Activated T-helper 2 cell treated with anti-CD3 and anti-CD28 coated beads, Interferon-gamma antibody, Interleukin-2, Interleukin-4, amounts not matched to agents 10 μg/mL and 5 μg/mL and 100 μg/mL, durations not matched to agents 14 hours and 24 hours and 36 hours (primary cell): ENCODE measurements around the gene PMM2. TPM values are rescaled to one million over a fixed set of nuclear protein-coding genes. Genes with fewer than 3 reads are reported as not detected.

ENCODE experiments used
- DNase-seq: peaks from one replicate; pipeline ENCODE4 v3.0.0; 2021; ENCODE audit warnings: low spot score
- H3K27ac Mint-ChIP-seq: one replicate; pipeline ENCODE4 v1.8.0; 2021; ENCODE audit warnings: mixed read lengths
- H3K27me3 Mint-ChIP-seq: one replicate; pipeline ENCODE4 v1.8.0; 2021; ENCODE audit warnings: low read depth, mixed read lengths
- H3K36me3 Mint-ChIP-seq: one replicate; pipeline ENCODE4 v1.8.0; 2021; ENCODE audit warnings: low read depth, mixed read lengths
- H3K4me1 Mint-ChIP-seq: one replicate; pipeline ENCODE4 v1.8.0; 2021; ENCODE audit warnings: low read depth, mixed read lengths
- H3K4me3 Mint-ChIP-seq: one replicate; pipeline ENCODE4 v1.8.0; 2021; ENCODE audit warnings: low read depth, mild to moderate bottlenecking, moderate library complexity, mixed read lengths
- H3K9me3 Mint-ChIP-seq: one replicate; pipeline ENCODE4 v1.8.0; 2021; ENCODE audit warnings: mixed read lengths
- intact Hi-C: fragments of 100-400 bp; cut with micrococcal nuclease; formaldehyde crosslinking; loops from one replicate; pipeline ENCODE4 v1.15.1; 2023
- total RNA-seq: library from RNA; stranded (reverse); gene quantifications from 2 replicates; pipeline ENCODE4 v1.2.3, GENCODE V29; 2022

The PMM2 gene
- total RNA-seq, 1 donor from 2014 or later: 67.6 TPM

GRCh38 chr16:8886593-8887430 lies 89.2 kb downstream of the PMM2 start:
- Mint-ChIP-seq H3K4me3 (no peak overlapping the region), H3K9me3 (no peaks in the 10 kb centered on the region), H3K27me3 (no peaks in the 10 kb centered on the region), H3K27ac (no peak overlapping the region), H3K4me1 (no peaks in the 10 kb centered on the region), H3K36me3 (peaks cover 22% of the 10 kb centered on the region)
- no peak for DNase-seq
- intact Hi-C loops: no loop called here

GRCh38 chr16:8887431-8887765 lies 89.8 kb downstream of the PMM2 start:
- intact Hi-C loops: no loop called here
- Mint-ChIP-seq H3K9me3 (no peaks in the 10 kb centered on the region), H3K4me3 (no peak overlapping the region), H3K27me3 (no peaks in the 10 kb centered on the region), H3K4me1 (no peaks in the 10 kb centered on the region), H3K36me3 (peaks cover 28% of the 10 kb centered on the region), H3K27ac (no peak overlapping the region)
- DNase-seq: no peak

DNA sequence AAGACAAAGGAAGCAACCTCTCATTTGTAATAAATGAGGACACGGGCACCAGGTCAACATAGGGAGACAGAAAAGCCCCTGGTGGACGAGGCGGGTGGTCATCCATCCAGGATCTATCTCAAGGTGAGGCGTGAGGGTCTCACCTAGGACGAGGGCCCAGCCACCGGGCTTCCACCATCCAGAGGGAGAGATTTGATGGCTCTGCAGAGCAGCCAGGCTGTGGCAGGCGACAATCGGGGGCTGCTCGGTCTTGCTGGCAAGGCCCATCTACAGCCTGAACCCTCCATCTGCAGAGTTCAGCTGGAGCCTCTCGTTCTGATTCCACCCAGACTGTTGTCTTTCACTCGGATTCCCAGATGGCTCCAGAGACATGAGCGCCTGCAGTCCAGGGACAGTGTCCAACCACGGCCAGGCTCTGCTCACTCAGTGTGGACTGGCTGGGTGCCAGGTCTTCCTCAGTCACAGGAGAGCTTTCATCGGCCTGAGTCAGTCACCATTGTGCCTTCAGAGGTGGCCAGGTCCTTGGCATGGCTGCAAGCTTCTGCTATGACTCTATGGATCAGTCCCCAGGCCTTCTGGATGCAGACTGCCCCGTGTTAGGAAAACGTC lies 90.4 kb downstream of the PMM2 start:
- no peaks in the 10 kb centered on the region for H3K9me3 Mint-ChIP-seq
- no peaks in the 10 kb centered on the region for H3K4me1 Mint-ChIP-seq
- H3K27ac Mint-ChIP-seq: no peak overlapping the region
- peaks cover 34% of the 10 kb centered on the region for H3K36me3 Mint-ChIP-seq
- intact Hi-C loops: no loop called here
- H3K27me3 Mint-ChIP-seq: no peaks in the 10 kb centered on the region
- no peak for DNase-seq
- no peak overlapping the region for H3K4me3 Mint-ChIP-seq

DNA sequence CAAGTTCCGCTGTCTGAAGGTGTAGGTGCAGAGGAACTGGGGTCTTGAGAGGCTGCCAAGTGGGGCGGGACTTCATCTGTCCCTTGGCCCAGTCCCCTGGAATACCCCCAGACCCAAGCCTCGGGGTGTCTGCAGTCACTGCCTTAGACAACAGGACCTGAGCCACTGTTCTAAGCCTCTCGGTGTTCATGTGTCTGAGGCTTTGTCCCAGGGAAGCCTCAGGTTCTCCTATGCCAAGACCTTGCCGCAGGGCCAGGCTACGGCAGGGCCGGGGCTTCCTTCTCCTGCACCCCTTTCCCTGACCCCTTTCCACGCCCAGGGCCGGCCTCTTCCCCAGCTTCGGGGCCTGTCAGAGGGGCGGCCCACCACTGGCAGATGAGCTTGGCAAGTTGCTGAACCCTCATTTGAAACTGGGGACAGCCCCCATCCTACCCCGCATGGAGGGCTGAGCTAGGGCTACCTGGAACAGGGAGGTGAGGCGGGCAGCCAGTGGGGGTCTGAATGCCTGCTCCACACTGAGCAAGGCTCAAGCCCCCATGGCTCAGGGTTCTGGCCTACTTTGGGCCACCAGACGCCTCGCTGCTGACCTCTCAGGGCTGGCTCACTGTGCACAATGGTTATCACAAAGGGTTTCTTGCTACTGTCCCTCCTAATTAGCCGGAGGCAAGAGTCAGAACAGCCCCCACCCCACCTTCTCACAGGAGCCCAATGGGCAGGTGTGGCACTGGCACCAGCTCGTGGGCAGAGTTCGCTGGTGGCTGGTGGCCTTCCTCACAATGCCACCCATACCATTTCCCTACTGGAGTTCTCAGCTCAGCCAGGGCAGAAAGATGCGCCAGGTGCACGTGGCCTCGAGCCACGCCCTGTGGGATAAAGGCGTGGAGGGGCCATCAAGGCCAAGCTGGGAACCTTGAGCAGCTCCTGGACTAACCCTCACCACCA lies 91.6 kb downstream of the PMM2 start:
- Mint-ChIP-seq H3K4me1 (no peaks in the 10 kb centered on the region), H3K27me3 (no peaks in the 10 kb centered on the region), H3K9me3 (no peaks in the 10 kb centered on the region), H3K4me3 (no peak overlapping the region), H3K36me3 (peaks cover 46% of the 10 kb centered on the region), H3K27ac (no peak overlapping the region)
- intact Hi-C loops: no loop called here
- no peak for DNase-seq

DNA sequence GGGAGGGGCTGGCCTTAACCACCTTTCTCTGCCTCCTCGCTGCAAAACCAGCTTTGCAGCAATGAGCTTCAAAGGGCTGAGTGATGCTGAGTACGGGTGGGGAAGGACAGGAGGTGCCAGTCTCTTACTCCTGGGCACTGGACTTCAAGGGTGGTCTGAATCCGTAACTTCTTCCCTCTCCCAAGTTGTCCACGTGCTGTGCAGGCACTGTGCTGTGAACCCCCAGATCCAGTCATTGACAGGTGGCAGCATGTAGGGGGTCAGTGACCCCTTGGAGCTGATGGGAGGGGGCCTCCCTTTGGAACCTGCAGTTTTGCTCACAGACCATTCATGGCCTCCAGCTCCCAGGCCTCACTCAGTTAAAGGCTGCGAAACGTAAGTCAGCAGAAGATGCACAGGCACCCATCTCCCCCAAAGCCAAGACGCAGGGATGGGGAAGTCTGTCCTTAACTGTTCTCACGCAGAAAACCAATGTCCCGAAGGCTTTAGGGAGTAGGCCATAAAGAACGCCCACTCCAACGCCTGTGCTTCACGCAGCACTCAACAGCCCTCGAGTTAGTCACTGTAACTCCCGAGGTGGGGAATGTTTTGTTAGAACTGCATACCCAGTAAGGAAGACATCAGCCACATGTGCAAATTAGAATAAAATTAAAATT lies 92.4 kb downstream of the PMM2 start:
- DNase-seq: no peak
- Mint-ChIP-seq H3K4me3 (no peak overlapping the region), H3K36me3 (peaks cover 54% of the 10 kb centered on the region), H3K27me3 (no peaks in the 10 kb centered on the region), H3K27ac (no peak overlapping the region), H3K4me1 (no peaks in the 10 kb centered on the region), H3K9me3 (no peaks in the 10 kb centered on the region)
- intact Hi-C loops: no loop called here

DNA sequence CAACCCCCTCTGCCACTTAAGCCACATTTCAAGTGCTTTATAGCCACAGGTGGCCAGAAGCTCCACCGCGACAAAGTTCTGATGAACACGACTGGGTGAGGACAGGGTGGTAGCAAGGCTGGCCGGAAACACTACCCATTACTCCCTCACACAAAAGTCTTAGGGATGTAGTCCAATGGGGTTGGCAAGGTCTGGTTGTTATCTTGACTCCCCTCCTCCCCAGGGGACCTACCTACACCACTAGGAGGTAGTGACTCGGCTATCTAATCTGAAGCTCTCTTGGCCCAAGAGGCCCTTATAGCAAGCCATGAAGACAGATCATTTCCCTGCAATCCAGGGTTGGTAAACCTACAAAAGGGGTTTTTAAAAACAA lies 92.9 kb downstream of the PMM2 start:
- H3K36me3 Mint-ChIP-seq: peaks cover 59% of the 10 kb centered on the region
- no peaks in the 10 kb centered on the region for H3K9me3 Mint-ChIP-seq
- intact Hi-C loops: no loop called here
- no peaks in the 10 kb centered on the region for H3K27me3 Mint-ChIP-seq
- H3K4me1 Mint-ChIP-seq: no peaks in the 10 kb centered on the region
- H3K4me3 Mint-ChIP-seq: no peak overlapping the region
- DNase-seq: no peak
- no peak overlapping the region for H3K27ac Mint-ChIP-seq

- Mint-ChIP-seq H3K36me3 (peaks cover 68% of the 10 kb centered on the region), H3K27ac (peak overlapping the region; percentile 42), H3K4me1 (no peaks in the 10 kb centered on the region), H3K27me3 (no peaks in the 10 kb centered on the region), H3K9me3 (no peaks in the 10 kb centered on the region), H3K4me3 (no peak overlapping the region)
- intact Hi-C loops: no loop called here
- no peak for DNase-seq
These were observed 94.5 kb downstream of the PMM2 start for GRCh38 chr16:8892101-8892575.

- no peak for DNase-seq
- H3K4me1 Mint-ChIP-seq: no peaks in the 10 kb centered on the region
- H3K27ac Mint-ChIP-seq: no peak overlapping the region
- intact Hi-C loops: no loop called here
- no peaks in the 10 kb centered on the region for H3K27me3 Mint-ChIP-seq
- H3K36me3 Mint-ChIP-seq: peaks cover 76% of the 10 kb centered on the region
- H3K4me3 Mint-ChIP-seq: no peak overlapping the region
- no peaks in the 10 kb centered on the region for H3K9me3 Mint-ChIP-seq
These were observed 95.8 kb downstream of the PMM2 start for GRCh38 chr16:8893426-8893825.

DNA sequence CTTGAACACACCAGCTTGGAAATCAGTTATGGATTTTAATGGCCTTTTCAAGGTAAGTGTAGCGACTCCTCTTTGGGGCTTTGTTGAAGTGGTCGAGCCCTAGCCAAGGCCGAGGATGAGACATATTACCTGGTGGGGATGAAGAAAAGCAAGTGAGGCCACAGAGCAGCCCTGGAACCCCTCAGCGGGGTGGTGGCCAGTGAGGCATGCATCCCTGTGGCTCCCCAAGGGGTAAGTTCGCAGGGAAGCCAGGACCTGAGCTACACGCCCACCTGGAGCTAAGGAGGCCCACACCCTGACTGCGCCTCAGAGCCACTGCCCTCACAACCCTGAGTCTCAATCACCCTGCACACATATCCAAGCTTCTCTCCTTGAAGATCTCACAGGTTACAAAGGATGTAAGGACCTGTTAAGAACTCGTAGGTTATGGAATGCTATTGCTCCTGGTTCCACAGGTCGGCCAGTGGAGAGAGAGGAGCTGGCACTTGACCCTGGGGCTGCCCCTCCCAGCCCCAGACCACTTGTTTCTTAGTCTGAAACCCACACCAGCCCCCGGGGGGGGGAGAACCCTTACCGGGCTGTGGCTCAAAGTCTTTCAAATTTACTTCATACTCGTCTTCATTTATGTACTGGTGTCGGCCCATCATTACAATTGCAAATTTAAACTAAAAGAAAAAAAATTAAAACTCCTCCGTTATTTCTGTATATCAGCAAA lies 96.5 kb downstream of the PMM2 start:
- Mint-ChIP-seq H3K27ac (no peak overlapping the region), H3K4me1 (no peaks in the 10 kb centered on the region), H3K36me3 (peaks cover 83% of the 10 kb centered on the region), H3K4me3 (no peak overlapping the region), H3K9me3 (no peaks in the 10 kb centered on the region), H3K27me3 (no peaks in the 10 kb centered on the region)
- no peak for DNase-seq
- intact Hi-C loops: no loop called here

- DNase-seq: no peak
- H3K4me1 Mint-ChIP-seq: no peaks in the 10 kb centered on the region
- intact Hi-C loops: no loop called here
- H3K27me3 Mint-ChIP-seq: no peaks in the 10 kb centered on the region
- no peak overlapping the region for H3K4me3 Mint-ChIP-seq
- peaks cover 90% of the 10 kb centered on the region for H3K36me3 Mint-ChIP-seq
- no peak overlapping the region for H3K27ac Mint-ChIP-seq
- H3K9me3 Mint-ChIP-seq: no peaks in the 10 kb centered on the region
These were observed 97.2 kb downstream of the PMM2 start for GRCh38 chr16:8894736-8895334.

DNA sequence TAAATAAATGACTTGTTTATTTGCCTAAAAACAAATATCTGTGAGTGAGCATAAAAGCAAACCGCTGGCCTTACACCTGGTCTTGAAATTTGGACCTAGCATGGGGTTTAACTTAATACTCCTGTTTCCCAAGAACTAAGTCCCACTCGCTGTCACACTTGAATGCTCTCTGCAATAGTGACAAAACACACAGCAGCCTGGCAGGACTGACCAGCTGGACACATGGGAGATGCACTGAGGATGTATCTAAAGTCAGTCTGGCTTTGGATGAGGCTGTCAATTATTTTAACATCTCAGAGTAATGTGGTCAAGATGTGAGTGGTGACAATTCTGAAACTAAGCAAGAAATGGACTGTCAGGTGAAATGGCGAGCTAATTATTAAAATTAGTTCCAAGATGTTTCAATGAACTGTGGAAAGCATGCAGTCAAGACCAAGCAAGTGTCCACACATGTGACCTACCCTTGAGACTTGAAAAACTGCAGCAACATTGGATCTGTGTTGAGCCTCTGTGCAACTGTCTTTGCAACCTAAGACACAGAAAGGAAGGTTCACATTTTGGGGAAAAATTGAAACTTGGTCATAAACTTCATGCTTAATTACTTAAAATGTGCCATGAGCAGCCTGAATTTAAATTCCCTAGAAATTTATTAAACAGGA lies 101.2 kb downstream of the PMM2 start:
- H3K36me3 Mint-ChIP-seq: peaks cover 89% of the 10 kb centered on the region
- no peak overlapping the region for H3K4me3 Mint-ChIP-seq
- no peaks in the 10 kb centered on the region for H3K4me1 Mint-ChIP-seq
- intact Hi-C loops: no loop called here
- no peak for DNase-seq
- no peaks in the 10 kb centered on the region for H3K27me3 Mint-ChIP-seq
- H3K27ac Mint-ChIP-seq: no peak overlapping the region
- H3K9me3 Mint-ChIP-seq: no peaks in the 10 kb centered on the region
